K562 (cell line): ENCODE results near the gene BCAS1. TPM values are rescaled to one million over a fixed set of nuclear protein-coding genes. Genes with fewer than 3 reads are reported as not detected.

Source experiments
- ATAC-seq: fragments of 200-7000 bp; cut with Tn5 transposase; 3 replicates; pipeline ENCODE4 v1.9.1; 2020; ENCODE audit warnings: moderate library complexity
- BruUV-seq: library from RNA; stranded (reverse); fragments of 400-500 nt; replicated peaks from 2 replicates; lab custom pipeline; 2021; lab: Mats Ljungman, UMichigan
- CTCF ChIA-PET: fragments of 300-600 bp; formaldehyde crosslinking; extraction: SDS; loops from one replicate; lab custom pipeline; 2021; ENCODE audit warnings: low intra/inter-chr PET ratio; lab: Yijun Ruan, JAX
- POLR2A ChIA-PET: fragments of 300-600, 350-650 bp; sonication (Branson Sonifier 250); formaldehyde crosslinking; extraction: SDS; loops from one replicate; lab custom pipeline; 2021; ENCODE audit warnings: antibody characterized with exemption, inconsistent platforms; lab: Yijun Ruan, JAX
- DNase-seq, 4 experiments: peaks; one replicate each; pipeline versions ENCODE4 v3.0.0 to v3.0.0-alpha.2; 2011 to 2018; ENCODE audit warnings: low spot score in 3 of 4, mixed read lengths in 3 of 4; ENCODE audit errors: extremely low read depth in 1 of 4
- FAIRE-seq: peaks from 2 replicates; lab custom pipeline; 2011; peaks lifted over from hg19 to GRCh38; lab: Jason Lieb, UNC
- H2AFZ ChIP-seq: 2 replicates; pipeline ENCODE4 v1.6.0; 2011; ENCODE audit warnings: low read depth, low read length, control low read depth, inconsistent platforms
- H3K27ac ChIP-seq: fragments of 200-600 bp; 3 replicates; pipeline ENCODE4 v1.8.0; 2011; ENCODE audit warnings: low read depth, mild to moderate bottlenecking, control low read depth, inconsistent platforms, low read length, moderate library complexity, mixed read lengths; ENCODE audit errors: extremely low read depth
- H3K27me3 ChIP-seq, 2 experiments: fragments of 300-600 bp in 1 of 2; 2 replicates in 1 of 2; 3 replicates in 1 of 2; pipeline versions ENCODE4 v1.6.0 to v1.8.0; 2011; ENCODE audit warnings: inconsistent platforms in 2 of 2, low read length in 2 of 2, mild to moderate bottlenecking in 1 of 2, mixed read lengths in 1 of 2, moderate library complexity in 1 of 2; ENCODE audit not compliant: control insufficient read depth in 2 of 2, insufficient read depth in 2 of 2
- H3K36me3 ChIP-seq: fragments of 300-600 bp; 3 replicates; pipeline ENCODE4 v1.8.0; 2011; ENCODE audit warnings: mild to moderate bottlenecking, low read length, inconsistent platforms; ENCODE audit not compliant: control insufficient read depth, insufficient read depth
- H3K4me1 ChIP-seq, 2 experiments: fragments of 200-600 bp in 1 of 2; replicated peaks in 1 of 2; 2 replicates in 1 of 2; 3 replicates in 1 of 2; pipeline versions ENCODE4 v1.5.1 to v1.8.0; 2011; ENCODE audit warnings: inconsistent platforms in 2 of 2, low read length in 2 of 2, mild to moderate bottlenecking in 1 of 2, mixed read lengths in 1 of 2, moderate library complexity in 1 of 2; ENCODE audit not compliant: control insufficient read depth in 2 of 2, insufficient read depth in 2 of 2
- H3K4me2 ChIP-seq: 2 replicates; pipeline ENCODE4 v1.6.1; 2011; ENCODE audit warnings: low read length, control low read depth, inconsistent platforms, mixed read lengths; ENCODE audit not compliant: insufficient read depth
- H3K4me3 ChIP-seq: fragments of 200-600 bp; sonication (generic), shearing (Covaris generic); 2 replicates; pipeline ENCODE4 v1.5.1; 2016; ENCODE audit warnings: control low read depth, inconsistent platforms
- H3K79me2 ChIP-seq: fragments of 200-600 bp; 3 replicates; pipeline ENCODE4 v1.8.0; 2011; ENCODE audit warnings: low read length, inconsistent platforms; ENCODE audit not compliant: control insufficient read depth, insufficient read depth
- H3K9ac ChIP-seq, 2 experiments: 2 replicates each; pipeline versions ENCODE4 v1.6.0 to v1.6.1; 2011; ENCODE audit warnings: low read depth in 2 of 2, low read length in 2 of 2, control low read depth in 1 of 2, inconsistent platforms in 1 of 2, mild to moderate bottlenecking in 1 of 2, mixed read lengths in 1 of 2; ENCODE audit not compliant: insufficient read depth in 1 of 2
- H3K9me1 ChIP-seq: one replicate; pipeline ENCODE4 v1.6.0; 2011; ENCODE audit warnings: inconsistent platforms, mild to moderate bottlenecking, low read length, moderate library complexity; ENCODE audit not compliant: control insufficient read depth, insufficient read depth
- H3K9me3 ChIP-seq: replicated peaks from 2 replicates; pipeline ENCODE4 v1.5.1; 2011; ENCODE audit warnings: low read depth, low read length, inconsistent platforms; ENCODE audit not compliant: control insufficient read depth, insufficient read depth
- H4K20me1 ChIP-seq: replicated peaks from 2 replicates; pipeline ENCODE4 v1.6.1; 2011; ENCODE audit warnings: low read length, inconsistent platforms, mixed read lengths; ENCODE audit not compliant: control insufficient read depth, insufficient read depth
- ZMIZ1 ChIP-seq, 2 experiments: fragments of 150-350 bp in 1 of 2; IDR thresholded peaks; 2 replicates each; pipeline ENCODE4 v1.6.1; 2012 to 2016; ENCODE audit warnings: low read depth in 2 of 2, low read length in 2 of 2, mild to moderate bottlenecking in 1 of 2, moderate library complexity in 1 of 2
- WGBS: fragments of 100-300 bp; shearing (Covaris generic); methylation state at CpG from one replicate; pipeline ENCODE4 v1.1.6; 2016; ENCODE audit warnings: low coverage, mixed read lengths; ENCODE audit not compliant: insufficient coverage; ENCODE audit errors: missing lambda C conversion rate; 5-methylcytosine and 5-hydroxymethylcytosine counted together
- in situ Hi-C: fragments of 300-500 bp; cut with MboI; formaldehyde crosslinking; loops from 4 replicates; pipeline ENCODE4 v1.15.0; 2018; ENCODE audit warnings: inconsistent platforms, mixed read lengths
- intact Hi-C: fragments of 100-400 bp; cut with micrococcal nuclease; formaldehyde crosslinking; loops from 2 replicates; pipeline ENCODE4 v1.14.2; 2022
- polyA plus RNA-seq, 8 experiments: library from polyadenylated mRNA; depleted of rRNA in 4 of 8; stranded (reverse) in 5 of 8; unstranded in 3 of 8; fragments of >200 nt; fragmentation: Nextera tagmentation in 2 of 8; fragmentation: Illumina TruSeq in 1 of 8; extraction: Ambion mirVana in 2 of 8; extraction: Trizol in 1 of 8; gene quantifications; 2 replicates each; pipeline versions ENCODE4 v1.2.1 to v1.2.3, GENCODE V29; 2011 to 2014; ENCODE audit warnings: inconsistent platforms in 1 of 8, missing spikeins in 1 of 8
- total RNA-seq, 7 experiments: library from RNA; depleted of rRNA in 6 of 7; stranded (reverse); fragments of >200 nt in 6 of 7; fragmentation: Illumina TruSeq in 2 of 7; extraction: Trizol in 2 of 7; gene quantifications; 2 replicates each; pipeline versions ENCODE4 v1.2.1 to v1.2.3, GENCODE V29; 2011 to 2021; ENCODE audit warnings: low replicate concordance in 1 of 7

BCAS1 gene
- total and polyA plus RNA-seq, 9 of the 15 experiments (the other 6 are each of a cell fraction or from before 2014, with no cell fraction given), result 0.18 to 2.3 (median 0.93) TPM

GRCh38 chr20:54111460-54111859 lies 41.1 kb upstream of the BCAS1 start:
- Histone ChIP-seq H3K4me2 (no peak overlapping the region), H3K36me3 (no peaks in the 10 kb centered on the region), H4K20me1 (no peaks in the 10 kb centered on the region), H3K9me1 (no peaks in the 10 kb centered on the region), H3K4me3 (no peak overlapping the region), H3K4me1 (no peaks in the 10 kb centered on the region; a peak in 1 of 5 replicates), H3K9ac (no peak overlapping the region), H3K27ac (no peak overlapping the region), H2AFZ (no peak overlapping the region), H3K9me3 (no peaks in the 10 kb centered on the region), H3K27me3 (peaks cover 0 to 7% of the 10 kb centered on the region in 2 experiments; a peak in 1 of 5 replicates), H3K79me2 (no peaks in the 10 kb centered on the region)
- in situ Hi-C loops (no loop called here), intact Hi-C loops (no loop called here)
- ATAC-seq (no peak), FAIRE-seq (no peak), DNase-seq (no peak)
- 6% methylated on average over 2 of the region's 2 CpGs for WGBS
- CTCF ChIA-PET, result no interaction called here
- POLR2A ChIA-PET, result interaction anchor here (0.7 kb wide), 1 partner anchor 1817 kb away, joined by 3 read pairs; no protein-coding TSS in a partner anchor
- TF ChIP-seq ZMIZ1 (IDR thresholded peaks at IDR 0.05; ENCODE audit: low read depth in 2 of 2, low read length in 2 of 2), result no peak
- BruUV-seq, result no TSS peak
